ENCODE measurements around the gene QRFP.

QRFP gene

DNA sequence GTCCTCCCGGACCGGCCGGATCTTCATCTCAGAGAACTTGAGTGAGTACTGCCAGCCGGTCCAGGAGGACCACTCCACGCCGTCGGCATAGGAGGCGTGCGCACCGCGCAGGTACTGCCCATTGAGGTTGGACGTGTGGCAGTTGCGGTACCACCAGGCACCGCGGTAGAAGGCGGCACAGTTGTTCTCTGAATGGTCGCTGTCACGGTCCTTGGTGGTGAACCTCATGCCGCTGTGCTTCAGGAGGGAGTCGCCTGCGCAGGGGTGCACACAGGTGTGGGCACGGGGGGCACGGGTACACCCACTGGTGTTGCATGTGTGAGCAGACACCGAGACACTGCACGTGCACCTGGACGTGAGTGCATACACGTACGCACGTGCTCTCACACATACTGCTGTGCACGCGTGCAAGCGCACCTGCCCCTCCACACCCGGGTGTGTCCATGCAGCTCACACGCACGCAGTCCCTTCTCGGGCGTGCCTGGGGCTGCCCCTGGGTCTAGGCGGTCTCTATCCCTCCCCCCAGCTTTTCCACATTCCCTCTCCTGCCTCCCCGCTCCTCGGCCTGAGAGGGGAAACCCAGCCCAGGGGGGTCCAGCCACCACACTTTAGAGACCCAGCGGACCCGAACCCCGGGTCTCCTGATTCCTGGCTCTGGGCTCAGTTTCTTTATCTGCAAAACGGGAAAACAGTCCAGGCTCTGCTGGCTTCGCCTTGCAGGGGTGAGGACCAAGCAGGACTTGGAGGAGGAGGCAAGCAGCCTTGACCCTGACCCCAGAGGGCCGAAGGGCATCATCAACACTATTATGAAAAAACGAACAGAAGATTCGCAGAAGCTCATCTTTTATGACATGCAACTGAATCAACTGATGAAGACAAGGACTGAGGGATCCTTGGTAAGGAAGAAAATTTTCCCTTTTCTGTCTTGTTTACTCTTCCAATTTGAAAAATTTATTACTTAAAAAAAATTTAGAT is 7.7 kb upstream of the QRFP start:
- no peak for DNase-seq (ENCODE audit: low spot score)

DNA sequence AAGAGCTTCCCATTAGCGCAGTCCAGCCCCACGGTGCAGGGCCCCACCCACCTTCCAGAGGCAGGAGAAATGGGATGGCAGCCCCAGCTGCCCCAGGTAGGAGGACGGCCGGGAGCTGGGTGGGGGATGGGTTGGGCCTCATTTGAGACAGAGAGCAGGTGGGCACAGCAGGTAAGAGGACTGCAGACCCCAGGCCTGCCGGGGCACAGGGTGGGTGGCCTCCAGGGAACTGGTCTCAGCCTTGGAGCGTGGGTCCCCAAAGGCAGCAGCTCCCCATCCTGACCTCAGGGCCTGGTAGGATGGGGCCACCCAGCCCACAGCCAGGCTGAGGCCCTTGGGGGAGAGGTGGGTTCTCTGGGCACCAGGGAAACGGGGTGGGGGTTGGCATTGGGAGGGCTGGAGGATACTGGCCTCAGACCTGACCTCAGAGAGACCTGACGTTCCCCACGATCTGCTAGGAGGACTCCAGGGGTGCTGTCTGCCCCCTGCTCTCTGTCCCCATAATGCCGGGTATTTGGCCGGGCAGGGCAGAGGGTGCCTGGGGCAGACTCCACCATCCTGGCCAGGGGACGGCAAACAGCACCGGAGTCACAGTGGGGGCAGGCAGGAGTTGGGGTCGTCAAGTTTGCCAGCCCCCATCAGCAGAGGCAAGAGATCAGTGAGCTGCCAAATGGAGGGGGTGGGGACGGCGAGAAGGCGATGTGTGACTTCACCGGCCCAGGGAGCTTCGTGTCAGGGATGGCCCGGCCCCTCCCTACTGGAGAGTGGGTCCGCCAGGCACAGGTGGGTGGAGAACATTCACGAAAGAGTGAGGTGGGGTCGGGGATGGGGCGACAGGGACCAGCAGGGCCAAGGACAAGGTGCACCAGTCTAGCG is 6.8 kb upstream of the QRFP start:
- no peak for DNase-seq (ENCODE audit: low spot score)

DNA sequence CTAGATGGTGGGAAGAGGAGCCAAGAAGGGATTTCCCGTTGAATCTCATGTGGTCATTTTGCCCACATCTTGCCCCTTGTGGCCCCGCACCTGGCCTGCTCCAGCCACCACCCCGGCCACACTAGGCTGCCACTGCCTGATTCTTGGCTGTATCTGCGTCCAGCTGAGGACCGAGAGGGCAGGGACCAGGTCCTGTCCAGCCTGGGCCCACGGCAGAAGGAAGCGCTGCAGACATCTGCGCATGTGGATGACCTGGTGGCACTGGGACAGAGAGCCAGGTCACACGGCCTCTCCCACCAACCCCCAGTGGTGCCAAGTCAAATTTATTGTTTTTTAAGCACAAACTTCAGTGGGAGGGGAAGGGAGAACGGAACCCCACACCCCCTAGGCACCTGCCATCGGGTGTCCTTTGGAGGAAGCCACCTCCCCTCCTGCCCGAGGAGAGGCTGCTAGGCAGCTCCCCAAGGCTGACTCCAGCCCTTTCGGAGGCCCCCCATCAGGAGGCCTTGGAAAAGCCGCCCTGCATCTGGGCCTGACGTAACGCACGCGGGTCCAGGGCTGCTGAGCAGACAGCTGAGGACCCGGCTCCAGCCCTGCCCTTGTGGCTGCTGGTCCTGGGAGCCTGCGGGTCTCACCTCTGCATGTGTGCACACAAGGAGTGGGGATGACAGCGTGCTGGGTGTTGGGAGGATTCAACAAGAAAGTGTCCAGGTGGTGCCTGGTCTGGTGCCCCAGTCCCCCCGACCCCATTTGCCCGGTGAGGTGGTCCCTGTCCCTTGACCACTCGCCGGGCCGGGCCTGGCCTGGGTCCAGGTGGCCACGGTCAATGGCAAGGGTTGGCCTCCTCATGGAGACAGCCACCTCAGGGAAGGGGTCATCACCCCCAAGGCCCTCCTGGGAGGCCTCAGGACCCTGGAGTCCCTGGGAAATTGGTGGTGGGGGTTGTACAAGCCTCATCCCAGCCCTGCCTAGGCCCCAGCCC is 5.9 kb upstream of the QRFP start:
- no peak for DNase-seq (ENCODE audit: low spot score)

DNA sequence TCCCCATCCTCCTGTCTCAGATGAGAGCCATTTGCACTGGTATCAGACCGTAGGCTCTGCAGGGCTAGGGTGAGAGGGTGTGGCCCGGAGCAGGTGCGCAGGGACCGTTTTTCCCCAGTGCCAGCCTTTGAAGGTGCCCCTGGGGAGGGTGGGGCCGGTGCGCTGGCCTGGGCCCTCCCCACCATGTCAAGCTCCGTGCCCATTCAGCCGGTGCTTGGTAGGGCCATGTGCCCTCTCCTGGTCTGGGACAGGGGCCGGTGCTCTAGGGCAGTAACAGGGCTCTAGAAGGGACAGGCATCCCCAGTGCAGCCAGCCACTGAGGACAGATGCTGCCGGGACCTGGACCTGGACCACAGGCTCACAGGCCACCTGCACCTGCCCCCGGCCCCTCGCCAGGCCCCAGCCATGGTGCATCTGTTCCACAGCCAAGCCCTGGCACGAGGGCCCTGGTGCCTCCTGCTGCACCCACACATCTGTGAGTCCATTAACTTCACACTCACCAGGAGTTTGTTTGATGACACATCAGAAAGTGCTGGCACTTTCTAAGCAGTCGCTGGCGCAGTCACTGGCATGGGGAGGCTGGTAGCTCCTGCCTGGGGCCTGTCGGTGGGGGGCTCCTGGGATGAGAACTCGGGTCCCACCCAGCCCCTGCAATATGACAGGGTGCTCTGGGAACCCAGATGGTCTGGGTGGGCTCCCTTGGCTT is 5.0 kb upstream of the QRFP start:
- DNase-seq (ENCODE audit: low spot score): no peak

DNA sequence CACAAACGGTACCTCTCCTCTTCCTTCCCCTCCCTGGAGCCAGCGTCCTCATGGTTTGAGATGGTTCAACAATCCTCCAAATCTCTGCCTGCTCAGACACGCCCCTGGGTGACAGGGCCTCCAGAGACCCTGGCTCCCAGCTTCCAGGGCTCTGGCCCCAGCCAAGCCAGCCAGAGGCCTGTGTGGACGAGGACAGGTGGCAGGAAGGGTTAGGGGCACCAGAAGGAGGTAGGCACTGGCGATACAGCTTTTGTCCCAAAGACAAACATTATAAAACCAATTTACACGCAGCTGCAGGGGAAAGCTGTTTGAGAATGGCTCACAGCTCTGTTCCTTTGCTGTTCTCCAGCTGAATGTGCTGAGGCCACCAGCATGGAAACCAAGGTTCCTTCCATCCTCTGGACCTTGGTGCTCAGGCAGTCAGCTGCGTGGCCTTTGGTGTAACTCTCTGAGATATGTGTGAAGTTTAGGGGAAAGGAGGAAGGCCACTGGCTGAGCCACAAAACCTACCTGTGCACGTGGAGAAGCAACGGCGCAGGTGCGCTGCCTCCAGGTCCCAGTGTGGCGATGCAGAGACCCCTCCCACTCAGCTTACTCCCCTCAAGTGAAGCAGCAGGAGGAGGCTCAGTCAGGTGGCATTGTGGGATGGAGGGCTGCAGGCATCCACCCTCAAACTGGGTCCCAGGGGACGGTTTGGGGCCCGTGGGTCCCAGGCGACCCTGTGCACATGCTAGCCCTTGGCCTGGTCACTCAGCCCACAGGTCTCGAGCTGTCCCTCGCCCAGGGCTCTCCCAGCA is 4.3 kb upstream of the QRFP start:
- DNase-seq (ENCODE audit: low spot score): no peak

DNA sequence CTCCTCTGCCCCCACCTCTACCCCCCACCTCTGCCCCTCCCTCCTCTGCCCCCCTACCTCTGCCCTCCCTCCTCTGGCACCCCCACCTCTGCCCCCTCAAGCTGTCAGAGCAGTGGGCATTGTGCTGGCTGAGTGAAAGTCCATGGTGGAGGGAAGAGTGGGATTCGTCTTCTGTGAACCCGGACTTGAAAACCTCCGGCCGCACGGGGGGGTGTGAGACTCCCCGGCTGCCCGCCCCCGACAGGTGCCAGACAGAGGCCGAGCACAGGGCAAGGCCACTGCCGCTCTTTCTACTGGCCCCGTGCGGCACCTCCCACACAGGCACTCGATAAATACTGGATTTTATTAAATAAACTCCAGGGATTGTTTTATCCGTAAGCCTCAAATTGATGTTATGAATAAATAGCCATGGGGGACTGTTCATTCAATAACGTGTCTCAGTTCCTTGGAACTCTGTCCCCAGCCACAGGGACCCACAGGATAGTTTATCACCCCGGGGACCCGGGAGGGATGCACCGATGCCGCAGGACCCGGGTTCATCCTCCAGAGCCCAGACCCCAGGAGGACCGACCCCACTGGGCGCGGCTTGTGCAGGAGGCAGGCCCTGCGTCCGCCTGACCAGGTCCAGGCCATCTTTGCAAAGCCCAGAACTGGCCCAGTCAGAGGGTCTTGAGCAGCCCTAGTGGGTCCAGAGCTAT is 2.6 kb upstream of the QRFP start:
- no peak for DNase-seq (ENCODE audit: low spot score)

DNA sequence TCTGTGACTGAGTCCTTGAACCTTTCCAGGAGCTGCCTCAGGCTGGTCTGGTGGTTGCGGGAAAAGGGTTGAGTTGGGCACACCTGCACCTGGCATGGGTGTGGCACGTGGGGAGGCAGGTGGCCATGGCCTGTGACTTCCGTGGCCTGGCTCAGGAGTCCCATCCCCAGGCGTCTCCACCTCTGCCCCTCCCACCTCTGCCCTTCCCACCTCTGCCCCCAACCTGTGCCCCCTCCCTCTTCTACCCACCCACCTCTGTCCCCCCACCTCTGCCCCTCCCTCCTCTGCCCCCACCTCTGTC is 1.9 kb upstream of the QRFP start:
- no peak for DNase-seq (ENCODE audit: low spot score)

DNA sequence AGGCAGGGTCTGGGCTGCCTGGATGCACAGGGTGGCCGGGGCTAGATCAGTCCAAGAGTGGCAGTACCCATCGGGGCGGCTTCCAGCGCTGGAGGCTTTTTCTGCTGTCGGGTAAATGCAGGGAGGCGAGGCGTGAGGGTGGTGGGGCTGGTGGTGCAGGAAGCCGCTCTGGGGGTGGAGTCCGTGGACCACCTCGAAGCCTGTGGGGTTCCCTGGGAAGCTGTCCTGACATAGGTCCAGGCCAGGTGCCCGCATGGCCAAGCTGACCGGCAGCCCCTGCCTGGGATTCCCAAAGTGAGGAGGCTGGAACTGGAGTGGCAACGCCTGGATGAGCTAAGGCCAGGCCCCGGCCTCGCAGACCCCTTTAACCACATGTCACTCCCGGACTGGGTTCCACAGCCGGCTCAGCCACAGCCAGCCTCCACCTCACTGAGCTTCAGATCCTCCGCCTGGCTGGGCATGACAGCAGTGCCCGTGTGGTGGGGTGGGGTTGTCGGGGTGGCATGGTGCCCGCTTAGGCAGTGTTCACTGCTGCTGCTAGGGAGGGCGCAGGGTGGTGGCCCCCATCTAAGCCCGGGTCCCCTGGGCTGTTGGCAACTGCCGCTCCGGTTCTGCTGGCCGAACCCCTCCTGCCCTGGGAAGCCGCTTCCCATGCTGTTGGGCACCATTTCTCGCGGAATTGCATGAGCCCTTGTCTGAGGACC is 1.4 kb upstream of the QRFP start:
- DNase-seq (ENCODE audit: low spot score): no peak

DNA sequence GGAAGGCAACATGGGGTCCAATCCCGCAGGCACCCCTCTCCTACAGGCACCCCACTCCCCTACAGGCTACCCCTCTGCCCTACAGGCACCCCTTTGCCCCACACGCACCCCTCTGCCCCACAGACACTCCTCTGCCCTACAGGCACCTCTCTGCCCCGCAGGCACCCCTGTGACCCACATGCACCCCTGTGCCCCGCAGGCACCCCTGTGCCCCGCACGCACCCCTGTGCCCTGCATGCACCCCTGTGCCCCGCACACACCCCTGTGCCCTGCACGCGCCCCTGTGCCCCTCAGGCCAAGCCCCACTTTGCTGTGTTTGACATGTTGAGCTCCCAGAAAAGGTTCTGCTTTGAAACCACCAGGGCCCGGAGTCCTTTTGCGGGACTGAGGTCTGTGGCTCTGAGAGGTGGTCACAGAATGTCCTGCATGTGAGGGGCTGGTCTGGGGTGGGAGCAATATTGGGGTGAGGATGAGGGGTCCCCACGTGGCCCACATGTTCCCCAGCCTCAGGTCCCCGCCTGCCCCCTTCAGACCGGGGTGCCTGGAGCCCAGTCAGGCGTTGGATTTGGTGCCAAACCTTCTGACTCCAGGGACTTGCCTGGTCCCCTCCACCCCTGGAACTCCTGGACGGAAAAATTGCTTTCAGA is 616 bp upstream of the QRFP start:
- DNase-seq (ENCODE audit: low spot score): no peak

DNA sequence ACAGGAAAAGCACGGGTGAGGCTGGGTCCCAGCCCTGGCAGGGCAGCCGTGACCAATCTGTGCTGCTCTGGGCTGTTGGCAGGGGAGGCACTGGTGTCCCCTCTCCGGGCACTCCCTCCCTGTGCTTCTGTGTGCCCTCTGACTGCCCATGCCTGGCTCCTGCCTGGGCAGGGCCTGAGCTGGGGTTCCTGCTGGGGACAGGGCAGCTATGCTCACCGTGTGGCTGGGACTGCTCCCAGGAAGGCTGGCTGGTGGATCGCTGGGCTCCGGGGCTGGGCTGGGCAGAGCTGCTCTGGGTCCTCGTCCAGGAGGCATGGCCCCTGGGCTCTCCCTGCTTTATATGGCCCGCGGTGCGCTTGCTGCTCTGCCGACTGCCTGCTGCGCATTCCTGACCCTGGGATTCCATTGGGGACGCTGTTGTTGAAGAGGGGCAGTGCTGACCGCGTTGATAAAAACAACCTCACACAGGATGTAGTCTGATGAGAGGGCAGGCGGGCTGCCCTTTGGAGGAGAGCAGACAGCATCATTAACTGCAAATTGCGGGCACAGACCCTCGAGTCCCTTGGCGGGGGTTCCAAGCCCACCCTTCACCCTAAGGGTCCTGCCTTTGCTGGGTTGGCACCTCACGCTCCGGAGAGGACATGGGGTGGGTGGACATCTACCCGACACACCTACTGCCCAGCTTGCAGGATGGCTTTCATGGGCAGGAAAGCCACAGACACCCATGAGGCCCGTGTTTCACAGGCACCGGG is 955 bp downstream of the QRFP start:
- no peak for DNase-seq (ENCODE audit: low spot score)

DNA sequence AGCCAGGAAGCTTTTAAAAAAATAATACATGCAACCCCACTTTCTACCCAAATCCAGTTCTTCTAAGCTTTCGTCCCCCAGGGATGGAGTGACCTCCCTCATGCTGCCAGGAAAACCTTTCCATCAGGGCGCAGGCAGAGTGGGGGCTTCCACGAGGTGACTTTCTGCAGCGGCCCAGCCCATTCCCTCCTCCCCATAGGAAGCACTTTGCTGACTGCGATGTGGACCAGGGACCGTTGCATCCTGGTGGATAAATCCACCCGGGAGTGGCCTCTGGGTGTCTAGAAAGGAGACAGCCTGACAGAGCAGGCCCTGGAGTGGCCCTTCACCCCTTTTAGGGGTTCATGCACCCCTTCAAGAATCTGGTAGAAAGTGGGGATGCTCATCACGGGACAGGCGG is 1.6 kb downstream of the QRFP start:
- DNase-seq (ENCODE audit: low spot score): no peak

DNA sequence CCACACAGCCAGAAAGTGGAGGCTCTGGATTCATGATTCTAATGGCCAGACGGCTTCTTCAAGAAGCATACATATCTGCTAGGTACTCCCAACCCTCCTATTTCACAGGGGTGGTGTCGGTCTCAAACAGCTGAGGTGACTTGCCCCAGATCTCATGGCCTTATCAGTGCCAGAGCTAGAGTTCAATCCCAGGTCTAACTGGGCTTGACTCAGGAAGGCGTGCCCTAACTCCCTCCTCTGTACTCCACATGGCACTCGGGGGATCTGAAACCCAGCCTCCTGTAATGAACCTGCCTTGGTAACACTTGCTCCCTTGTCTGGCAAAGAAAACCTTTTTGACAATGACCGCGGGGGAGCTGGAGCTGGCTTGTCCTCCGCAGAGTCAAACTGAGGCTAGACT is 2.1 kb downstream of the QRFP start:
- no peak for DNase-seq (ENCODE audit: low spot score)

DNA sequence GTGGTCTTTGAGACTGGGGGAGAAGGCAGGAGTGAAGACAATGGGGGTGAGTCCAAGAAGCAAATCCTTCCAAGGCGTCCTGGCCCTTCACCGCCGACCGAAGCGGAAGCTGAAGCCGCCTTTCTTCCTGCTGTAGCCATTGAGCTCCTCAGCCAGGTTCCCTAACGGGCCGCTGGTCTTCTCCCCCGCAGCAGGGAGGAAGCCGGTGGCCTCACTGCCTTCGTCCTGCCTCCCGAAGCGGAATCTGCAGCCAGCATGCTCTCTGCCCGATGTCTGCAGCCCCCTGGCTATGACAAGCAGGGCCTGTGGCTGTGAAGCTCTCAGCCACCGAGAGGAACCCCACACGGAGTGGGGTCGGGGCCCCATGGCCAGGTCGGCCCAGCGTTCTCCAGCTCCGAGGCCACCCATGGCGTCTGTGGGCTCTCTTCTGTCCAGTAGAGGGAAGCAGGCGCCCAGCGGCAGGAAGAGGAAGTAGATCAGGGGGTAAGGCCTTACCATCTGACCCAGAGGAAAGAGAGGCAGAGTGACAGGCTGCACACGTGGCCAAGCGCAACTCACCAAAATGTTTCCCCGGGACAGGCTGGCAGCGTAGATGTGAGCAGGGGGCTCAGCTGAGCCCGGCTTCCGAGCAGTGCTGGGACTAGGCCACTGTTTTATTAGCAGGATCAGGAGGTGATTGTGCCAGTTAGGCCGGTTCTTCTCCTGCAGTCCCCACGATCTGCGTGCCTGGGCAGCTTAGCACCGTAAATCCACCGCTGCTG is 3.1 kb downstream of the QRFP start:
- DNase-seq (ENCODE audit: low spot score): no peak

DNA sequence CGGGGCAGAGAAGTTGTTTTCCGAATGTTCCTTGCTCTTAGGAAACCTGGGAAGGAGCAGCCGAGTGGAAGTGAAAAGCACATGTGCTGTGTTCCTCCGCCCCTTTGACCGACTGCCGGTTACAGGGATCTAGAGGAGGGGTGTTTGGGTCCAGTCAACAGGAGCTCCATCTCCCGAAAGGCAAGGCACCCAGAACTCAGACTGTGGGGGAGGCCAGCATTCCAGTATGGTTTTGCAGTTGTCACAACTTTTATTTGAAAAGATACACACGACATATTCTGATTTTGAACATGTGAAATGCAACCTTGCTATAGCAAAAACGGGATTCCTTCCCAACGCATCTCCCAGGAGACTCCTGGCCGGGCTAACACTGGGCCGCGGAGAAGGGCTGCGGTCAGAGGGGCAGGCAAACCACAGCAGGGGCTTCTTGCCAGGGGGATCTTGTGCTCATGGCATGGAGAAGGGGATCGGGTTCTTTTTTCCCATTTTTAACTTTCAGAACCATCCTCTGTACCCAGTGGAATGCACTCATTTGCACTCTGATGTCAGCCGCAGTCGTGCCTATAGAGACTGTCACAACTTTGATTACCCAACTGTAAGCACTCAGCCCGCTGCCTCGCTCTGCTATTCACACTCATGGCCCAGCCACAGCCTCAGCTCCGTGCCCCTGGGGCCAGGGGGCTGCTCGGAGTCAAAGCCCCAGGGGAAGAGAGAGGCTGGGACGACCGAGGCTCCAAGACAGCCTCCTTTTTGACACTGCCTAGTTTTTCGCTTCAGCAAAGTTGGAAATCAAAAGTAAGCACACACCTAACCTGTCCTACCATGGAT is 3.9 kb downstream of the QRFP start:
- DNase-seq (ENCODE audit: low spot score): no peak

DNA sequence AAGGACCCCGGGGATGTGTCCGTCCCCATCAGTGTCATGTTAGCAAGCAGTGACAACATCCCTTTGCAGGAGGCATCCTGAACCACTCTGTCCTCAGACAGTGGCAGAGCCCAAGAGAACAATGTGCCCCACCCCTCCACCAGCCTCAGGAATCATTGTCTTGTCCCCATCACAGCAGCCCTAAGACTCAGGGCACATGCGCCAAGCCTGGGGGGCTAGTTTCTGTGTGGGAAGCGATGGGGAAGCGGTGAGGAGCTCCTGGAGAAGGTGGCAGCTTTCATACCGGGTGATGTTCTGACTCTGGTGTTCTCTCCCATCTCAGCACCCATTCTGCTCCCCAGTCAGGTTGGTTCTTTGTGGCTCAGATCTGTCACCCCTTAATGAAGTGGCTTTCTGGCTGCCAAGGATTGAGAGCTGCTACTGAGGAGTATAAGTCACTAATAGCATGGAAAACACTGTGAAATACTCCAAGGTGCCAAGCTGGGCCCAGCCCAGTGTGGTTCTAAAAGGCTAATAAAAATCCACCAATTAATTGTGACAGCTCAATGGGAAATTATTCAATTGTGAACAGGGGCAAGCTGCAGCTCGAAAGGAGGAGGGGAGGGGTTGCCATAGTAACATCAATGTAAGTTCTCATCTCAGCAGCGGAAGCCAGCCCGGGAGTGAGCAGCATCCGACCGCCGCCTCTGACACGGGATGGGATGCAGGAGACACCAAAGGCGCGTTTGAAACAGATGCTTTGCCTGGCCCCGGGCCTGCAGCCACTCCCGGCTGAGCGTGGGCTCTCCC is 4.7 kb downstream of the QRFP start:
- DNase-seq (ENCODE audit: low spot score): no peak

Measured in cerebellar cortex (tissue), 1 donor.